K562 (cell line): ENCODE measurements around the gene GRAMD4. TPM values are rescaled to one million over a fixed set of nuclear protein-coding genes. Genes with fewer than 3 reads are reported as not detected.

ENCODE experiments used
- ATAC-seq: fragments of 200-7000 bp; cut with Tn5 transposase; 3 replicates; pipeline ENCODE4 v1.9.1; 2020; ENCODE audit warnings: moderate library complexity
- BruUV-seq: library from RNA; stranded (reverse); fragments of 400-500 nt; replicated peaks from 2 replicates; lab custom pipeline; 2021; lab: Mats Ljungman, UMichigan
- CTCF ChIA-PET: fragments of 300-600 bp; formaldehyde crosslinking; extraction: SDS; loops from one replicate; lab custom pipeline; 2021; ENCODE audit warnings: low intra/inter-chr PET ratio; lab: Yijun Ruan, JAX
- POLR2A ChIA-PET: fragments of 300-600, 350-650 bp; sonication (Branson Sonifier 250); formaldehyde crosslinking; extraction: SDS; loops from one replicate; lab custom pipeline; 2021; ENCODE audit warnings: antibody characterized with exemption, inconsistent platforms; lab: Yijun Ruan, JAX
- DNase-seq, 4 experiments: peaks; one replicate each; pipeline versions ENCODE4 v3.0.0 to v3.0.0-alpha.2; 2011 to 2018; ENCODE audit warnings: low spot score in 3 of 4, mixed read lengths in 3 of 4; ENCODE audit errors: extremely low read depth in 1 of 4
- FAIRE-seq: peaks from 2 replicates; lab custom pipeline; 2011; peaks lifted over from hg19 to GRCh38; lab: Jason Lieb, UNC
- H2AFZ ChIP-seq: 2 replicates; pipeline ENCODE4 v1.6.0; 2011; ENCODE audit warnings: low read depth, low read length, control low read depth, inconsistent platforms
- H3K27ac ChIP-seq: fragments of 200-600 bp; 3 replicates; pipeline ENCODE4 v1.8.0; 2011; ENCODE audit warnings: low read depth, mild to moderate bottlenecking, control low read depth, inconsistent platforms, low read length, moderate library complexity, mixed read lengths; ENCODE audit errors: extremely low read depth
- H3K27me3 ChIP-seq, 2 experiments: fragments of 300-600 bp in 1 of 2; 2 replicates in 1 of 2; 3 replicates in 1 of 2; pipeline versions ENCODE4 v1.6.0 to v1.8.0; 2011; ENCODE audit warnings: inconsistent platforms in 2 of 2, low read length in 2 of 2, mild to moderate bottlenecking in 1 of 2, mixed read lengths in 1 of 2, moderate library complexity in 1 of 2; ENCODE audit not compliant: control insufficient read depth in 2 of 2, insufficient read depth in 2 of 2
- H3K36me3 ChIP-seq: fragments of 300-600 bp; 3 replicates; pipeline ENCODE4 v1.8.0; 2011; ENCODE audit warnings: mild to moderate bottlenecking, low read length, inconsistent platforms; ENCODE audit not compliant: control insufficient read depth, insufficient read depth
- H3K4me1 ChIP-seq, 2 experiments: fragments of 200-600 bp in 1 of 2; replicated peaks in 1 of 2; 2 replicates in 1 of 2; 3 replicates in 1 of 2; pipeline versions ENCODE4 v1.5.1 to v1.8.0; 2011; ENCODE audit warnings: inconsistent platforms in 2 of 2, low read length in 2 of 2, mild to moderate bottlenecking in 1 of 2, mixed read lengths in 1 of 2, moderate library complexity in 1 of 2; ENCODE audit not compliant: control insufficient read depth in 2 of 2, insufficient read depth in 2 of 2
- H3K4me2 ChIP-seq: 2 replicates; pipeline ENCODE4 v1.6.1; 2011; ENCODE audit warnings: low read length, control low read depth, inconsistent platforms, mixed read lengths; ENCODE audit not compliant: insufficient read depth
- H3K4me3 ChIP-seq: fragments of 200-600 bp; sonication (generic), shearing (Covaris generic); 2 replicates; pipeline ENCODE4 v1.5.1; 2016; ENCODE audit warnings: control low read depth, inconsistent platforms
- H3K79me2 ChIP-seq: fragments of 200-600 bp; 3 replicates; pipeline ENCODE4 v1.8.0; 2011; ENCODE audit warnings: low read length, inconsistent platforms; ENCODE audit not compliant: control insufficient read depth, insufficient read depth
- H3K9ac ChIP-seq, 2 experiments: 2 replicates each; pipeline versions ENCODE4 v1.6.0 to v1.6.1; 2011; ENCODE audit warnings: low read depth in 2 of 2, low read length in 2 of 2, control low read depth in 1 of 2, inconsistent platforms in 1 of 2, mild to moderate bottlenecking in 1 of 2, mixed read lengths in 1 of 2; ENCODE audit not compliant: insufficient read depth in 1 of 2
- H3K9me1 ChIP-seq: one replicate; pipeline ENCODE4 v1.6.0; 2011; ENCODE audit warnings: inconsistent platforms, mild to moderate bottlenecking, low read length, moderate library complexity; ENCODE audit not compliant: control insufficient read depth, insufficient read depth
- H3K9me3 ChIP-seq: replicated peaks from 2 replicates; pipeline ENCODE4 v1.5.1; 2011; ENCODE audit warnings: low read depth, low read length, inconsistent platforms; ENCODE audit not compliant: control insufficient read depth, insufficient read depth
- H4K20me1 ChIP-seq: replicated peaks from 2 replicates; pipeline ENCODE4 v1.6.1; 2011; ENCODE audit warnings: low read length, inconsistent platforms, mixed read lengths; ENCODE audit not compliant: control insufficient read depth, insufficient read depth
- BRCA1 ChIP-seq, 2 experiments: fragments of 450-650 bp in 1 of 2; sonication (generic) in 1 of 2; formaldehyde crosslinking in 1 of 2; IDR thresholded peaks; 2 replicates each; pipeline versions ENCODE4 v1.5.0 to v1.6.1; 2017 to 2020; ENCODE audit warnings: mild to moderate bottlenecking in 1 of 2, missing genetic modification reagents in 1 of 2
- DNMT1 ChIP-seq: fragments of 450-650 bp; IDR thresholded peaks from 2 replicates; pipeline ENCODE4 v1.6.1; 2016; ENCODE audit warnings: antibody characterized with exemption, mild to moderate bottlenecking
- FOXK1 ChIP-seq: sonication (generic); formaldehyde crosslinking; IDR thresholded peaks from 2 replicates; pipeline ENCODE4 v1.8.0; 2022; ENCODE audit warnings: missing genetic modification reagents, mild to moderate bottlenecking, borderline replicate concordance
- ILF3 ChIP-seq: fragments of 450-650 bp; IDR thresholded peaks from 2 replicates; pipeline ENCODE4 v1.6.1; 2018; ENCODE audit warnings: antibody characterized with exemption, mild to moderate bottlenecking, moderate library complexity, borderline replicate concordance
- POLR2AphosphoS2 ChIP-seq: IDR thresholded peaks from 2 replicates; pipeline ENCODE4 v1.6.1; 2012; ENCODE audit warnings: low read length, improper control_type of control experiment
- POLR2AphosphoS5 ChIP-seq: IDR thresholded peaks from 2 replicates; pipeline ENCODE4 v1.6.1; 2011; ENCODE audit warnings: mild to moderate bottlenecking, low read depth, low read length, moderate library complexity; ENCODE audit not compliant: control insufficient read depth, insufficient read depth
- PYGO2 ChIP-seq: fragments of 450-650 bp; IDR thresholded peaks from 2 replicates; pipeline ENCODE4 v1.6.1; 2016; ENCODE audit warnings: mild to moderate bottlenecking, missing genetic modification characterization, moderate library complexity, missing compliant biosample characterization
- RBM15 ChIP-seq: fragments of 200-400 bp; formaldehyde crosslinking; IDR thresholded peaks from 2 replicates; pipeline ENCODE4 v1.6.1; 2018; ENCODE audit warnings: mild to moderate bottlenecking, low read length, moderate library complexity; ENCODE audit not compliant: insufficient read depth
- RFX7 ChIP-seq: fragments of 250-450 bp; sonication (Bioruptor Pico); IDR thresholded peaks from 2 replicates; pipeline ENCODE4 v1.5.1; 2021; ENCODE audit warnings: mild to moderate bottlenecking
- SAP30 ChIP-seq: fragments of 200-600 bp; sonication (generic); IDR thresholded peaks from 2 replicates; pipeline ENCODE4 v1.6.1; 2012; ENCODE audit warnings: borderline replicate concordance, low read depth, mild to moderate bottlenecking, moderate library complexity, low read length, control low read depth, inconsistent platforms; ENCODE audit not compliant: insufficient read depth, poor library complexity, severe bottlenecking
- SNIP1 ChIP-seq: fragments of 450-650 bp; IDR thresholded peaks from 2 replicates; pipeline ENCODE4 v1.7.1; 2017; ENCODE audit warnings: low read depth, mild to moderate bottlenecking
- TEAD4 ChIP-seq, 2 experiments: sonication (generic) in 1 of 2; formaldehyde crosslinking in 1 of 2; IDR thresholded peaks; 2 replicates each; pipeline versions ENCODE4 v1.6.1 to v1.8.0; 2012 to 2022; ENCODE audit warnings: borderline replicate concordance in 1 of 2, inconsistent platforms in 1 of 2, low read length in 1 of 2, mild to moderate bottlenecking in 1 of 2, missing genetic modification reagents in 1 of 2
- ZFPM2 ChIP-seq: fragments of 250-450 bp; sonication (Bioruptor Pico); IDR thresholded peaks from 2 replicates; pipeline ENCODE4 v1.5.1; 2022; ENCODE audit warnings: mild to moderate bottlenecking
- ZNF184 ChIP-seq: sonication (generic); formaldehyde crosslinking; IDR thresholded peaks from 2 replicates; pipeline ENCODE4 v1.5.0; 2020; ENCODE audit warnings: missing genetic modification reagents
- ZNF655 ChIP-seq: fragments of 250-450 bp; sonication (Bioruptor Pico); IDR thresholded peaks from 2 replicates; pipeline ENCODE4 v1.5.0; 2021
- WGBS: fragments of 100-300 bp; shearing (Covaris generic); methylation state at CpG from one replicate; pipeline ENCODE4 v1.1.6; 2016; ENCODE audit warnings: low coverage, mixed read lengths; ENCODE audit not compliant: insufficient coverage; ENCODE audit errors: missing lambda C conversion rate; 5-methylcytosine and 5-hydroxymethylcytosine counted together
- in situ Hi-C: fragments of 300-500 bp; cut with MboI; formaldehyde crosslinking; loops from 4 replicates; pipeline ENCODE4 v1.15.0; 2018; ENCODE audit warnings: inconsistent platforms, mixed read lengths
- intact Hi-C: fragments of 100-400 bp; cut with micrococcal nuclease; formaldehyde crosslinking; loops from 2 replicates; pipeline ENCODE4 v1.14.2; 2022
- polyA plus RNA-seq, 8 experiments: library from polyadenylated mRNA; depleted of rRNA in 4 of 8; stranded (reverse) in 5 of 8; unstranded in 3 of 8; fragments of >200 nt; fragmentation: Nextera tagmentation in 2 of 8; fragmentation: Illumina TruSeq in 1 of 8; extraction: Ambion mirVana in 2 of 8; extraction: Trizol in 1 of 8; gene quantifications; 2 replicates each; pipeline versions ENCODE4 v1.2.1 to v1.2.3, GENCODE V29; 2011 to 2014; ENCODE audit warnings: inconsistent platforms in 1 of 8, missing spikeins in 1 of 8
- total RNA-seq, 7 experiments: library from RNA; depleted of rRNA in 6 of 7; stranded (reverse); fragments of >200 nt in 6 of 7; fragmentation: Illumina TruSeq in 2 of 7; extraction: Trizol in 2 of 7; gene quantifications; 2 replicates each; pipeline versions ENCODE4 v1.2.1 to v1.2.3, GENCODE V29; 2011 to 2021; ENCODE audit warnings: low replicate concordance in 1 of 7
- TF ChIP-seq, protein P1 (sequence below): fragments of 250-450 bp; sonication (Bioruptor Pico); IDR thresholded peaks from 2 replicates; pipeline ENCODE4 v1.5.0; 2022; ENCODE audit warnings: mild to moderate bottlenecking

GRAMD4 gene
- total and polyA plus RNA-seq, 9 of the 15 experiments (the other 6 are each of a cell fraction or from before 2014, with no cell fraction given) = 0.18 to 44.8 (median 18.6) TPM

DNA sequence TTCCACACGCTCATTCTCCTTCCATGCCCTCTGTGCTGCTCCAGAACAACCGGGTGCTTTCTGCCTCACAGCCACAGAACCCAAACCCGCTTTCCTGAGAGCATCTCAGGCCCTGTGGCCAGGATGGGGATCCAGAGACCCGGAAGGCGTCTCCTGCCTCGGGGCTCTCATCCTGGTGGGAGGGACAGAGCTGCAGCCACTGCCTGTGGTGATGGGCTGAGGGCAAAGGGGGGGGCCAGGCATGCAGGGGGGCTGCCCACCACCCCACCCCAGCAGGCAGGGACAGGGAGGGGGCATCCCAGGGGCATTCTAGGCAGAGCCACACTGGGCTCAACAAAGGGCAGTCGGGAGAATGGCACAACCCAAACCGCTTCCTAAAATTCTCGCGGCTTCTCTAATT, 76.4 kb downstream of the GRAMD4 start (continued):
- TF ChIP-seq PYGO2 (tag) (no peak), ILF3 (no peak), RFX7 (CRISPR knock-in tag) (no peak), DNMT1 (no peak), TEAD4 (IDR thresholded peaks at IDR 0.05; ENCODE audit: low read length) (no peak), TEAD4 (CRISPR knock-in tag; IDR thresholded peaks at IDR 0.05; ENCODE audit: borderline replicate concordance) (no peak), ZNF184 (CRISPR knock-in tag) (no peak), SAP30 (no peak), POLR2AphosphoS5 (no peak), SNIP1 (no peak), RBM15 (no peak)

DNA sequence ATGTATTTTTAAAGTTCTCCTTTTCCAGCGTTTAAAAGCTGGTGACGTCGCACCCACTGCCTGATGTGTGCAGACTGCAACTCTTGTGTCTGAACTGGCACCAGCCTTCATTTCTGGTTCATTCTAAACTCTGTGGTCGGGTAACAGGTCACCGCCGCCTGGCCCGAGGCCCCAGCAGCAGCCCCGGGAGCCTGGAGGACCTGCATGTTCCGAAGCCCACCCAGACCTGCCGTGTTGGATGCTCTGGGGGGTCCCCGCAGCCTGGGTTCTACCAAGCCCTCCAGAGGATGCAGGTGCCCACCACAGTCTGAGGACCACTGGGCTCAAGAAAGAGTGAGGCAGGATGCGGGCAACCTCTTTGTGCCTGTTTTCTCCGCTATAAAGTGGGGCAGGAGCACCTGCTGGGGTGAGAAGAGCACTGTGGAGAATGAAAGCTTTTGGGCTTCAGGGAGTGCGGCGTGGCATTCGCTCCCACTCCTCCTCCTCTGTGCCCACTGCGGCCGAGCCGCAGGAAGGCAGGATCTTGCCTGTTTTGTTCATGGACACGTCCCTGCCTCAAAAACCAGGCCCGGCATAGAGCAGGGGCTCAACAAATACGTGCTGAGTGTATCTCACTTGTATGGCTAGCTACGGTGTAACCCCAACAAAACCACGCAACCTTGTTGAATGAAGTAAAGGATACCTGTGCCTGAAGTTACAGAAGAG, 77.8 kb downstream of the GRAMD4 start:
- no TSS peak for BruUV-seq
- ATAC-seq (no peak), FAIRE-seq (no peak), DNase-seq (no peak)
- CTCF ChIA-PET = no interaction called here
- Histone ChIP-seq H3K4me3 (no peak overlapping the region), H3K9me1 (no peaks in the 10 kb centered on the region), H3K79me2 (no peaks in the 10 kb centered on the region), H3K4me1 (no peaks in the 10 kb centered on the region), H4K20me1 (no peaks in the 10 kb centered on the region), H3K9ac (no peak overlapping the region), H3K36me3 (peaks cover 25% of the 10 kb centered on the region; the same call in 1 of the 3 replicates), H3K9me3 (no peaks in the 10 kb centered on the region), H2AFZ (no peak overlapping the region), H3K27ac (no peak overlapping the region), H3K4me2 (no peak overlapping the region), H3K27me3 (no peaks in the 10 kb centered on the region)
- WGBS = 89% methylated on average over 16 of the region's 24 CpGs
- intact Hi-C loops (no loop called here), in situ Hi-C loops (no loop called here)
- POLR2A ChIA-PET = no interaction called here
- TF ChIP-seq POLR2AphosphoS2 = no peak
- TF ChIP-seq, protein P1, sequence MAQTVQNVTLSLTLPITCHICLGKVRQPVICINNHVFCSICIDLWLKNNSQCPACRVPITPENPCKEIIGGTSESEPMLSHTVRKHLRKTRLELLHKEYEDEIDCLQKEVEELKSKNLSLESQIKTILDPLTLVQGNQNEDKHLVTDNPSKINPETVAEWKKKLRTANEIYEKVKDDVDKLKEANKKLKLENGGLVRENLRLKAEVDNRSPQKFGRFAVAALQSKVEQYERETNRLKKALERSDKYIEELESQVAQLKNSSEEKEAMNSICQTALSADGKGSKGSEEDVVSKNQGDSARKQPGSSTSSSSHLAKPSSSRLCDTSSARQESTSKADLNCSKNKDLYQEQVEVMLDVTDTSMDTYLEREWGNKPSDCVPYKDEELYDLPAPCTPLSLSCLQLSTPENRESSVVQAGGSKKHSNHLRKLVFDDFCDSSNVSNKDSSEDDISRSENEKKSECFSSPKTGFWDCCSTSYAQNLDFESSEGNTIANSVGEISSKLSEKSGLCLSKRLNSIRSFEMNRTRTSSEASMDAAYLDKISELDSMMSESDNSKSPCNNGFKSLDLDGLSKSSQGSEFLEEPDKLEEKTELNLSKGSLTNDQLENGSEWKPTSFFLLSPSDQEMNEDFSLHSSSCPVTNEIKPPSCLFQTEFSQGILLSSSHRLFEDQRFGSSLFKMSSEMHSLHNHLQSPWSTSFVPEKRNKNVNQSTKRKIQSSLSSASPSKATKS = no peak
- no peak for TF ChIP-seq ZNF655
- no peak for TF ChIP-seq FOXK1
- TF ChIP-seq ZFPM2 (CRISPR knock-in tag) = no peak
- no peak for TF ChIP-seq BRCA1 (IDR thresholded peaks at IDR 0.05)
- no peak for TF ChIP-seq BRCA1 (CRISPR knock-in tag; IDR thresholded peaks at IDR 0.05)
